Measurements from ENCODE around the gene ZSCAN23.
A peak's percentile ranks its signal among the peaks of the same experiment; 100 is the strongest.

ZSCAN23 gene

GRCh38 chr6:28399350-28400121, 43.8 kb downstream of the ZSCAN23 start, which contains the start of gene ZSCAN12 (continued):
- TF ChIP-seq REST (tag by site-specific recombination; IDR thresholded peaks at IDR 0.05): no peak; the same call in 1 of the 2 replicates
- no peak for TF ChIP-seq AEBP2 (tag by site-specific recombination; IDR thresholded peaks at IDR 0.05; ENCODE audit: borderline replicate concordance)
- peak; percentile 55 for TF ChIP-seq WT1 (tag by site-specific recombination; IDR thresholded peaks at IDR 0.05)
- peak; percentile 19; the same call in 1 of the 2 replicates for TF ChIP-seq ZNF146 (tag by site-specific recombination; IDR thresholded peaks at IDR 0.05)
- TF ChIP-seq KLF8 (tag by site-specific recombination; IDR thresholded peaks at IDR 0.05): peak; percentile 87
- no peak for TF ChIP-seq ZNF549 (tag by site-specific recombination; IDR thresholded peaks at IDR 0.05)
- TF ChIP-seq ZBTB7A (tag by site-specific recombination; IDR thresholded peaks at IDR 0.05; ENCODE audit: low read depth): 0 out of 2 replicates have a peak, but pooled peaks have one; percentile 18
- peak; percentile 35; the same call in 1 of the 2 replicates for TF ChIP-seq ZBTB6 (tag by site-specific recombination; IDR thresholded peaks at IDR 0.05)
- no peak for TF ChIP-seq ZNF433 (tag by site-specific recombination; IDR thresholded peaks at IDR 0.05; ENCODE audit: low read depth)
- peak; percentile 65; the same call in 1 of the 2 replicates for TF ChIP-seq ZBTB48 (tag by site-specific recombination; IDR thresholded peaks at IDR 0.05)
- TF ChIP-seq ZNF221 (tag by site-specific recombination; IDR thresholded peaks at IDR 0.05; ENCODE audit: borderline replicate concordance): 0 out of 2 replicates have a peak, but pooled peaks have one; percentile 28
- TF ChIP-seq KLF7 (tag by site-specific recombination; IDR thresholded peaks at IDR 0.05; ENCODE audit: borderline replicate concordance): 0 out of 2 replicates have a peak, but pooled peaks have one; percentile 26
- no peak for TF ChIP-seq ZNF280C (tag by site-specific recombination; IDR thresholded peaks at IDR 0.05)
- TF ChIP-seq ZNF362 (tag by site-specific recombination; IDR thresholded peaks at IDR 0.05): no peak
- TF ChIP-seq PRDM4 (tag by site-specific recombination; IDR thresholded peaks at IDR 0.05): peak; percentile 38; the same call in 1 of the 2 replicates
- TF ChIP-seq ZNF501 (tag by site-specific recombination; IDR thresholded peaks at IDR 0.05): peak; percentile 96
- TF ChIP-seq ZNF654 (tag by site-specific recombination; IDR thresholded peaks at IDR 0.05; ENCODE audit: low read depth): no peak
- no peak for TF ChIP-seq ZNF585B (tag by site-specific recombination; IDR thresholded peaks at IDR 0.05)
- no peak for TF ChIP-seq ZNF18 (tag by site-specific recombination; IDR thresholded peaks at IDR 0.05)
- TF ChIP-seq ZFHX2 (tag by site-specific recombination; conservative IDR thresholded peaks at IDR 0.05): peak; percentile 55
- TF ChIP-seq ZNF24 (tag by site-specific recombination; IDR thresholded peaks at IDR 0.05): peak; percentile 82
- peak; percentile 63; the same call in 1 of the 2 replicates for TF ChIP-seq ZNF2 (tag by site-specific recombination; IDR thresholded peaks at IDR 0.05)
- peak; percentile 69; the same call in 1 of the 2 replicates for TF ChIP-seq TRIM28 (IDR thresholded peaks at IDR 0.05; ENCODE audit: borderline replicate concordance, low read length)
- TF ChIP-seq FEZF1 (tag by site-specific recombination; IDR thresholded peaks at IDR 0.05): 0 out of 2 replicates have a peak, but pooled peaks have one; percentile 21
- TF ChIP-seq KLF9 (tag by site-specific recombination; IDR thresholded peaks at IDR 0.05; ENCODE audit: low read depth): 0 out of 2 replicates have a peak, but pooled peaks have one; percentile 40
